NCI-H1694 treated with DMSO at 0.1 percent for 48 hours (cell line): ENCODE measurements around the gene PILRA.
"Not testable (repeated sequence)": the region's sequence is repeated elsewhere in the genome, so short reads cannot be mapped to it uniquely, and the experiment has no call there.

ENCODE experiments used
- DNase-seq: peaks from one replicate; lab custom pipeline; 2025; lab: John Stamatoyannopoulos, UW

PILRA gene

GRCh38 chr7:100358027-100358856 is 15.0 kb upstream of the PILRA start, which contains the start of gene PILRB:
Gene PILRB, plus strand, starts transcription at chr7:100358117. Its CDS starts 186 bp downstream, at chr7:100358303.
- no peak for DNase-seq

DNA sequence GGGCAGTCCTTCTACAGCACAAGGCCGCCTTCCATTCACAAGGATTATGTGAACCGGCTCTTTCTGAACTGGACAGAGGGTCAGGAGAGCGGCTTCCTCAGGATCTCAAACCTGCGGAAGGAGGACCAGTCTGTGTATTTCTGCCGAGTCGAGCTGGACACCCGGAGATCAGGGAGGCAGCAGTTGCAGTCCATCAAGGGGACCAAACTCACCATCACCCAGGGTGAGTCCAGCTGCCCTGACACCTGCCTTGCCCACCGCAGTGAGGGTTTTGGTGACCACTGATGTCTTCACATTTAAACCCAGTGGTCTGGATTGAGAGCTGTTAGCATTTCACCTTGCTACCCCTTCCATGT is 14.5 kb upstream of the PILRA start:
- DNase-seq: no peak

DNA sequence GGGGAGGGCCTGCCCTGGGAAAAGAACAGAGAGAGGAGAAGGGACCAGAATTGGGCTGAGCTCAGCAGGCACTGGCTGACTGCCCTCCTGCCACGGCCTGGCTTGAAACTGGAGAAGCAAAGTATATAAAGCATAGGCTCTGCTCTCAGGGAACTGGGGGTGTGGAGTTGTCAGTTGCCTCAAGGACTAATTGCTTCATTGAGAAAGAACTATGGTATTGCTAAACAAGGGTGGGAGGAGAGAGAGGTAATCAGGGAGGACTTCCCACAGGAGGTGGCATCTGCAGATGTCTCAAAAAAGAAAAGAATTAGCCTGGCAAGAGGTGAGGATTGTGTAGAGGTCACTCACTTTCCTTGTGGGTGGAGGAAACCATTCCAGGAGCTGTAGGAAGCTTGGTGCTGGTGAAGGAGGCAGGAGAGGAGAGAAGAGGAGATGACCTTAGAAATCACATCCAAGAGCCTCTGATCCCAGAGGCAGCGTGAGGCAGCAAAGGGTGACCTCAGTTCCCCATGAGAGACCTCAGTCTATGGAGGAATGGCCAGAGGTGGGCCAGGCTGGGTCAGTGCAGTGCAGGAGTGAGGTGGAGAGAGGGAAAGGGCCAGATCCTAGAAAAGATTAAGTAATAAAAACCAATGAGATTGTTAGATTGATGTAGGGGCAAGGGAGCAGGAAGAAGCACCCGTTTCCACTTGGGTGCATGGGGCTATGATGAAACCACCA is 13.0 kb upstream of the PILRA start:
- no peak for DNase-seq

GRCh38 chr7:100363098-100363497 is 10.2 kb upstream of the PILRA start:
- no peak for DNase-seq

DNA sequence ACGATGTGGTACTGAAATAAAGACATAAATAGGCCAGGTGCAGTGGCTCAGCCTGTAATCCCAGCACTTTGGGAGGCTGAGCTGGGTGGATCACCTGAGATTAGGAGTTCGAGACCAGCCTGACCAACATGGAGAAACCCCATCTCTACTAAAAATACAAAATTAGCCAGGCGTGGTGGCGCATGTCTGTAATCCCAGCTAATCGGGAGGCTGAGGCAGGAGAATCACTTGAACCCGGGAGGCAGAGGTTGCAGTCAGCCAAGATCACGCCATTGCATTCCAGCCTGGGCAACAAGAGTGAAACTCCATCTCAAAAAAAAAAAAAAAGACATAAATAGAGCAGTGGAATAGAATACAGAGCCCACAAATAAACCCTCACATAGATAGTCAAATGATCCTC is 9.5 kb upstream of the PILRA start:
- DNase-seq: not testable (repeated sequence)

DNA sequence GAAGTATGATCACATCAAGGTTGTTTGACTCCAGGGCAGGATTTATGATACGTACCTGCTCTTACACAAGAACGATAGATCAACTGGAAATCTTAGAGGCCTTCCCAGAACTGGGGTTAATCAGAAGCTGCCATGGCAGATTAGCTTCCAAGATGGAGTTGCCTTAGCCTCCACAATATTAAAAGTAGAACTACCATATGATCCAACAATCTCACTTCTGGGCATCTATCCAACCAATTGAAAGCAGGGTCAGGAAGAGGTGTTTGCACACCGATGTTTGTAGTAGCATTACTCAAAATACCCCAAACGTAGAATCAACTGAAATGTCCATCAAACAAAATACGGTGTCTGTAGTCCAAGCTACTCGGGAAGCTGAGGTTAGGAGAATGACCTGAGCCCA is 8.8 kb upstream of the PILRA start:
- no peak for DNase-seq

GRCh38 chr7:100365998-100366367 is 7.3 kb upstream of the PILRA start:
- not testable (repeated sequence) for DNase-seq

DNA sequence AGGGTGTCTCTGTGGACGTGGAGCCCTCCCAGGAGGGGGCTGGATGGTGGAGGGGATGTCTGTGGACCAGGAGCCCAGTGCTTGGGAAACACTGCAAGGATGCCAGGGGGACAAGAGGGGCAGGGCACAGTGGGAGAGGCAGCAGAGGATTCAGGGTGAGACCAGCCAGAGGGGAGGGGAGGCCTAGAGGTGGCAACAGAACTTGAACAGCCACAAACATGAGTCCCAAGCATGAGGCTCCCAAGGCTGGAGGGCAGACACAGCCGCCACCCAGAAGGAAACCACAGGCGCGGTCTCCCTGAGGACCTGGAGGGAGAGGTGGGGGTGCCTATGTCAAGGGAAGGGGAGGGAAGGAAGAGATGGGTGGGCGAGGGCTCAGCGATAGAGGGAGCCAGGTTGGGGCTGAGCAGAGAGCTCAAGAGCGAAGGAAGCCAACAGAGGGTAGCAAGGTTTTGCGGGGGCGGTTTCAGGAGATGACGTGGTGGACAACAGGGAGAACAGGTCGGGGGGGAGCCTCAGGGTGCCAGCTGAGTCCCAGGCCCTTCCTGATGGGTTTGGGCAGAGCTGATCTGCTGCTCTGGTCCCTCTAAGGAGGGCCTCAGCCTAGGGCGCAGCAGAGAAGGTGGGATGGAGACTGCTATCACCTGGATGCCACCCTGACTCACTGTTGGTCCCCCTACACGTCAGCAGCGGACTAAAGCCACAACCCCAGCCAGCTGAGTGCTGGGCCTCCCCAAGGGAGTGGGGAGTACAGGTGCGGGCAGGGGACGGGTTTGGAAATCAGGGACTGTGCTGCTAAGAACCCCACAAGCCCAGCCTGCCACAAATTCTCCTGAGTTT is 6.7 kb upstream of the PILRA start:
- no peak for DNase-seq

DNA sequence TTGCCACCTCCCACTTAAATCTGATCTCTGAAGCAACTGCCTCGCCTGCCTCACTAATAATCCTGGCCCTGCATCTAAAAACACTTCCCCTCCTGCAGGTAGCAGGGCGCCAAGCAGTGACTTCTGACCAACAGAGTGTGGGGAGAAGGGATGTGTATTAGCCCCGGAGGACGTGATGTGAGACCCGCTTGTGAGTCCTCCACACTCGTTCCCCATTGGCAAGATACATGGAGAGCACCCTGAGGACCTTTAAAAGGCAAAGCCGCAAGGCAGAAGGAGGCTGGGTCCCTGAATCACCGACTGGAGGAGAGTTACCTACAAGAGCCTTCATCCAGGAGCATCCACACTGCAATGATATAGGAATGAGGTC is 6.1 kb upstream of the PILRA start:
- DNase-seq: no peak

- DNase-seq: no peak
Observed at GRCh38 chr7:100367676-100368613, 5.3 kb upstream of the PILRA start.

DNA sequence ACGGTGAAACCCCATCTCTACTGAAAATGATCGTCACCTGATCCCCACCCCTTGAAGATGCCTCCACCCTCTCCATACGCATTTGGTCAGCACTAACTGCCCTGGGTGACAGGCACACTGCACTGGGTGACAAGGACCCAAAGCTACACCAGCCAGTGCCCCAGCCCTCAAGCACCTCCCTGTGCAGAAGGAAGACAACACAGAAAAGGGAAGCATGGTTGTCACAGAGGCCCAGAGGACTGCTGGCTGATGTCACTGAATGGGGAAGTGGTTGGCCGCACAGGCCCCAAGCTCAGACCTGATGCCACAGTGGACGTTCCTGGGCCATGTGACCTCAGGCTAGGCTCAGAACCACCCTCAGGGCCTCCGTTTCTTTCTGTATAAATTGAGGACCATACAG is 4.2 kb upstream of the PILRA start:
- DNase-seq: peak; percentile 10

DNA sequence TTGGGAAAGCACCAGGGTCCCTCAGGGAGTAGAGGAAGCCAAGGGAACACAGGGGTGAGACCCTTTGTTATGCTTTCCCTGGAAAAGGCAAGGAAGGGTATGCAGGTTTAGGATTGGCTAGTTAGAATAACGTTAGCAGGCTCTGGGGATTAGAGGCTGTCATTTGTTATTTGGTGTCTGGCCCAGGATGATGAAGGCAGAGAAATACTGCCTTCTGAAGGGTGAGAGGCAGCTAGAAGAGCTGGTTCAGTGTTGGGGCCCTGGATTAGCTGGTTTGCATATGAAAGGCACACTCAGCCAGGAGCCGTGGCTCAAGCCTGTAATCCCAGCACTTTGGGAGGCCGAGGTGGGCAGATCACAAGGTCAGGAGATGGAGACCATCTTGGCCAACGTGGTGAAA is 3.0 kb upstream of the PILRA start:
- no peak for DNase-seq

GRCh38 chr7:100370746-100371145 is 2.5 kb upstream of the PILRA start:
- DNase-seq: no peak

GRCh38 chr7:100371561-100372171 is 1.6 kb upstream of the PILRA start:
- no peak for DNase-seq

- no peak for DNase-seq
Observed at GRCh38 chr7:100372256-100372655, 1.0 kb upstream of the PILRA start.

- no peak for DNase-seq
Observed at GRCh38 chr7:100372694-100373093, 593 bp upstream of the PILRA start.

- not testable (repeated sequence) for DNase-seq
Observed at GRCh38 chr7:100373870-100374598, 747 bp downstream of the PILRA start.

GRCh38 chr7:100374601-100375000 is 1.3 kb downstream of the PILRA start:
- no peak for DNase-seq

GRCh38 chr7:100376066-100376465 is 2.8 kb downstream of the PILRA start:
- no peak for DNase-seq

GRCh38 chr7:100378114-100378755 is 4.9 kb downstream of the PILRA start:
- no peak for DNase-seq
